Endometrium (tissue), 2 donors: ENCODE results near the gene TRPC6.
A peak's percentile ranks its signal among the peaks of the same experiment; 100 is the strongest.
"Not testable (repeated sequence)": the region's sequence is repeated elsewhere in the genome, so short reads cannot be mapped to it uniquely, and the experiment has no call there.

Experiments used
- FAIRE-seq: peaks from 2 replicates; lab custom pipeline; 2012; peaks lifted over from hg19 to GRCh38; lab: Jason Lieb, UNC
- donor health status: control.
- donor health status: control.

TRPC6 gene

DNA sequence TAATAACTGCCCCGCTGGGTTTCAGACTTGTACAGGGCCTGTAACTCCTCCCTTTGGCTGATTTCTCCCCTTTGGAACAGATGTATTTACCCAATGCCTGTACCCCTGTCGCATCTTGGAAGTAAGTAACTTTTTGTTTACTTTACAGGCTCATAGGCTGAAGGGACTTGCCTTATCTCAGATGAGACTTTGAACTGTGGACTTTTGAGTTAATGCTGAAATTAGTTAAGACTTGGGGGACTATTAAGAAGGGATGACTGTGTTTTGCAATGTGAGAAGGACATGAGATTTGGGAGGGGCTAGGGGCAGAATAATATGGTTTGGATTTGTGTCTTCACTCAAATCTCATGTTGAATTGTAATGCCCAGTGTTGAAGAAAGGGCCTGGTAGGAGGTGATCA lies 62.0 kb downstream of the TRPC6 start:
- no peak for FAIRE-seq

DNA sequence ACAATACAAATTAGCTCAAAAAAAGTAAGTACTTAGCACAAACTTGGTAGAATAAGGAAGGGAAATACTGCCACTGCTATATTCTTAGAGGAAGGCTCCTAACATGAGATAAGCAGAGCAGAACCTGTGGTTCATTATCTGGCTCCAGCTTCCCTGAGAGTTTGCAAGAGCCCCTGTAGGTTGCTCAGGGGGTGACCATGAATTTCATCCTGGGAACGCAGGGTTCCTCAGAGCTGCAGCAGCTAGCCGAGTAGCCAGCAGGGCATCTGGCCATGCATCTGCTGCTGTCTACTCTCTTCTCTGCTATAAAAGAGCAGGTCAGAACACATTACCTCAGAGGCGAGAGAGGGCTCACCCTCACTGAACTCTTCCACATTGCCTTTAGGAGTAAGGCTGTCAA lies 67.3 kb downstream of the TRPC6 start:
- FAIRE-seq, result no peak

DNA sequence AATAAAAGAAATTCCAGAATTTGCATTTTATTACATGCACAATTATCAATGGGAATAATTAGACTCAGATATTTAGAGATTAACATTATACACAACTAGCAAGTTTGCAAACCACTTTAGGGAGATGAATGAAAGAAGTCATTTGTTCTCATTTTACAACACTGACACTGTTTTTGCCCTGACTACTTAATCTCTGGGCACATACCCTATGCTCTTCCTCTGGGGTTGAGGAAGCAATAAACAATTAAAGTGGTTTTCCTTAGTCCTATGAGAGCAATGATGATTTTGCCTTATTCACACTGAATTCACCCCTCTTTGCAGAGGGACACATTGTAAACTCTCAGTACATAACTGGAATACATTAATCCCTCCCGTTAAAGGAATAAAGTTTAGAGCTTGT lies 72.7 kb downstream of the TRPC6 start:
- no peak for FAIRE-seq

DNA sequence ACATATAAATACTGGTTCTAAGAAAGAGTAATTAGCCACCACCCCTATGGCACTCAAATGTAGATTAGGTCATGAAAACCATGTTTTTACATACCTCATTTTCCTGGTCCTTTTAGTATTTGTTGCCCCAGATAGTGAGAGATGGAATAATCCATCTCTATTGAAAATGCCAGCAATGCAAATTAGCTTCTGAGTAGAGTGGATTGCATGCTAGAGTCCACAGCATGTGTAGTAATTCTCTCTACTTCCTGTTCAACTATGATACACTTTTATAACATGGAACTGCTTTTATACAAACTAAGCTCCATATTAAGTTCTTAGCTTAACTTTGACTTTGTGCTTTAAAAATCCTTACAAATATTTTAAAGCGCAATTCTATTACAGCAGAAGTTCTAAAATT lies 73.2 kb downstream of the TRPC6 start:
- FAIRE-seq, result no peak

DNA sequence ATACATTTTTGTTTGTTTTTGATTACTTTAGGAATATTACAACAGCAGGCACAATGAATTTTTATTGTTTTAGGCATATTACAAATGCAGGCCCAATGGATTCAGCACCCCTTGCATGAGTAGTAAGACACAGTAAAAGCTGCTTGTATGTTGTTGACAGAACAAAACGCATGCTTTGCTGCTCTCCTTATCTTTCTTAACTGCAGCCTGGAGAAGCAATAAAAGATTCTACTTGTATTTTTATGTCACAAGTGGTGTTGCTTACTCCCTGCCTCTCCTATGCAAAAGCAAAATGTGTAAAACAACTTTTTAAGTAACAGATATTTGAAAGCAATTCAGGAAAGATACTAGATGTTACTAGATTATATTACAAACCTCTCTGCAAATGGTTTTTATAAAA lies 73.9 kb downstream of the TRPC6 start:
- no peak for FAIRE-seq

GRCh38 chr11:101508370-101508769 lies 75.4 kb downstream of the TRPC6 start:
- FAIRE-seq, result no peak

GRCh38 chr11:101498891-101499290 lies 84.9 kb downstream of the TRPC6 start:
- no peak for FAIRE-seq

GRCh38 chr11:101497291-101497690 lies 86.5 kb downstream of the TRPC6 start:
- no peak for FAIRE-seq

- no peak for FAIRE-seq
Observed at GRCh38 chr11:101487775-101488174, 96.0 kb downstream of the TRPC6 start.

- no peak for FAIRE-seq
Observed at GRCh38 chr11:101482556-101483124, 101.2 kb downstream of the TRPC6 start.

DNA sequence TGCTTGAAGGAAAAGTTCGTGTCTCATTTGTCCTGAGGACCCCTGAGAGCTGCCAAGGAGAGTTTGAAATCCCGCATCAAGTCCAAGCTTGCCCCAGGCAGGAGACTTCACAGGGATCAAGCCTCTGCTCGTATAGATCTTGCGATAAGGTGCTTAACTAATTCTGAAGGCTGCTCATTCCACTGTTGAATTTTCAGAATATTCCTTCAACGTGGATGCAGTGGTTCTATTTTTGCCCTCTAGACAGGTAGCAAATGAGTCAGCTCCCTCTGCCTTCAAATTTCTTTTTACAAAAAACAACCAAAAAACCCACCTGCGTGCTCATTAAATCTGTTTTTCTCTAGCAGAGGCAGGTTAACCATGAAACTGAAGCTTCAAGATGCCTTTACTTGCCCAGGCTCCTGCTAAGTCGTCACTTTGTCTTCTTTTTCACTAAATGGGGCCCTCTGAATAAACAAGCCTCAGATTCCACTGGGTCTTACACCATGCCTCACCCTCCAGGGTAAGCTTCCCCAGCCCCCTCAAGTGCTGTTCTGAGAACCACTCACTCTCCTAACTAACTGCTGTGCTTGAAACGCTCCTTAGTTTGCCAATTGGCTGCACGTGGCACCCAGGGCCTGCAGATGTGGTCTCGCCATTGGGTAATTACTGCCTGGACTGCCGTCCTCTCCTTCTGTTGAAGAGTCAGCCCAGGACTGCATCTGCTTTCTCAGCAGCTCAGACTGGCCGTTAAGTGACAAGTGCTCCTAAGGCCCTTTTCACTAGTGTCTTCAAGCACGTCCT lies 105.0 kb downstream of the TRPC6 start:
- no peak for FAIRE-seq

- FAIRE-seq, result no peak
Observed at GRCh38 chr11:101477926-101478325, 105.9 kb downstream of the TRPC6 start.

GRCh38 chr11:101476191-101476590 lies 107.6 kb downstream of the TRPC6 start:
- no peak for FAIRE-seq

GRCh38 chr11:101475699-101476098 lies 108.1 kb downstream of the TRPC6 start:
- FAIRE-seq, result no peak

- FAIRE-seq, result no peak
Observed at GRCh38 chr11:101474666-101475065, 109.1 kb downstream of the TRPC6 start.

GRCh38 chr11:101470881-101471520 lies 112.8 kb downstream of the TRPC6 start:
- FAIRE-seq, result no peak

DNA sequence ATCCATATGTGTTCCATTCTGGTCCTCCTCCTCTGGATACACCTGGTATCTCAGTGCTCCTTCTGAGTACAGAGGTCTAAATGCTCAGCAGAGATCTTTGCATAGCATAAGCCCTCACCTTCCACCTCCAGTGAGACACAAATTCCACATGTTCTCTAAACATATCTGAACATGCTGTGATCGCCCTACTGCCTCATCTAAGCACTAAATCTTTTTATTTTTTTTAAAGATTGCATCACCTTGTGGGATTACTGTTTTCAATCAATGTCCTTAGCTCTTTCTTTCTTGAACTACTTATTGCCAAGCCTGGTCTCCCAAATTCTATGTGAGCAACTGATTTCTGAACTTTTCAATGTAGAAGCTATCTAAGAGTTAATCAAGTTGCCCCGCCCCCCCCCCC lies 113.4 kb downstream of the TRPC6 start:
- FAIRE-seq, result no peak

GRCh38 chr11:101466352-101466751 lies 117.5 kb downstream of the TRPC6 start:
- FAIRE-seq, result no peak

- FAIRE-seq, result not testable (repeated sequence)
Observed at GRCh38 chr11:101464388-101464787, 119.4 kb downstream of the TRPC6 start.

DNA sequence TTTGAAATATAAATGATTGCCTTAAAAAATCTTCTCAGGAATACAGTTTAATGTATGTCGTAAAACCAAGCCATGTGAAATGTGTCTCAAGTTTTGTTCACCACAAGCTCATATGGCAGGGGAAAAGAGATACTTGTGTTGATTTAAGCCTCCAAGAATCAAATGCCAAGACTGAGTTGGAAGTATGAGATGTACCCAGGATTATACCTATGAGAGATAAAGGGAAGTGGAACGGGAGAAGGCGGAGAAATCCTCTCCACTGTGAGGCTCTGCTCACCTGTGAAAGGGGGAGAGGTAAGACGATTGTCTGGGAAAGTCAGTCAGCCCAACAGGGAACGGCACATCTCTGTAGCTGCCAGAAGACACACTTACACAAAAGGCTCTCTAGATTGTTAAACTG lies 124.8 kb downstream of the TRPC6 start:
- no peak for FAIRE-seq

GRCh38 chr11:101458161-101458560 lies 125.6 kb downstream of the TRPC6 start:
- FAIRE-seq, result no peak

- peak; percentile 96 for FAIRE-seq
Observed at GRCh38 chr11:101456812-101457211, 127.0 kb downstream of the TRPC6 start.

GRCh38 chr11:101453682-101454081 lies 130.1 kb downstream of the TRPC6 start:
- no peak for FAIRE-seq
